NOMO-1 treated with DMSO at 0.1 percent for 48 hours (cell line): Measurements from ENCODE around the gene C9orf152.
"Not testable (repeated sequence)": the region's sequence is repeated elsewhere in the genome, so short reads cannot be mapped to it uniquely, and the experiment has no call there.

ENCODE experiments used
- DNase-seq: peaks from one replicate; lab custom pipeline; 2025; ENCODE audit not compliant: unreplicated experiment; lab: John Stamatoyannopoulos, UW

The C9orf152 gene, protein sequence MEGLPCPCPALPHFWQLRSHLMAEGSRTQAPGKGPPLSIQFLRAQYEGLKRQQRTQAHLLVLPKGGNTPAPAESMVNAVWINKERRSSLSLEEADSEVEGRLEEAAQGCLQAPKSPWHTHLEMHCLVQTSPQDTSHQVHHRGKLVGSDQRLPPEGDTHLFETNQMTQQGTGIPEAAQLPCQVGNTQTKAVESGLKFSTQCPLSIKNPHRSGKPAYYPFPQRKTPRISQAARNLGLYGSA

DNA sequence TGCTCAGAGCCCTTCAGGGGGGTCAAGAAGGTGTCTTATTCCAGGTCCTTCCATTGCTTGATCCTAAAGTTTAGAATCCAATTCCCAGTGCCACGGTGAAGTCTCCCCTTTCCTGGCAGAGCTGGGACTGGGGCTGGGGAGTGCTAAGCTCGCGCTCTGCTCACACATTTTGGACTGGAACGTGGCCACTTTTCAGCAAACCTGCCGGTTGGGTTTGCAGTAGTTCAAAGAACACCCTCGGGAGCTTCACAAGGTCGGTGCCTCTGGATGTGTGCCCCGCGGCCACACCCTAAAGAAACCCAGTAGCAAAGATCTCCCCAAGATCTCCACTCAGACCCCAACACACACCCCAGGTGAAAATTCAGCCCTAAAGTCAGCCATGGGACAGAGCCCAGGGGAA lies at the start of gene C9orf152:
Gene C9orf152, minus strand, starts transcription at position 129 of the 400 bp plus-strand sequence. CDS start 580 bp downstream, outside the sequence.
- no peak for DNase-seq

DNA sequence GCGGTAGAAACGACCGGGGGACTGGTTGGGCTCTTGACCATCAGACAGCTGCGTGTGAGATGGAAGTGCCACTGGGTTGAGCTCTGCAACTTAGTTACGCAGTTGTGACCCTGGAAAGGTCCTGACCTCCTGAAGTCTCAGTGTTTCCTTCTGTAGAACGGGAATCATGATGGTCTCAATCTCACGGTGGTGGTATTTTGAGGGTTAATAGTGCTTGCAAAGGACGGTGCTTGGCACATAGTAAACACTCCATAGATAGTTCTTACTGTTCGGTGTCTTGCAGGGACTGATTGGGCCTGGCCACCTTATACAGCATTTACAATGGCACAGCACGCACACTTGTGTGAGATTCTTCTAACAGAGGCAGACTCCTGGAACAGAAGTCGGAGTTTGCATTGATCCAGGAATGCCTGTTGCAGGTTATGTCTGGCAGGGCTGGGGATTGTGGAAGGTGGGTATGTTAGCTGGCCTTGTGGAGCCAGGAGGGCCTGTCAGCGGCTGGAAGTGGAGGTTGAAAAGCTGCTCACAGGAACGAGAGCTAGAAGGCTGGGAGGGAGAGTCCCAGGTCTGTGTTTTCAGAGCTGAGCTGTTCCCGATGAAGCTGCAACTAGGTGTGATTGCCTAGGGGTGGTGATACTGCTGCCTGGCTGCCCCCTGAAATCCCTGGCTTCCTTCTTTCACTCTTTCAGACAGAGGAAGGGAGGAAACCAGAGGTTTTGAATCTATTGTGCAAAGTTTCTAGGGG lies 49.3 kb upstream of the C9orf152 start:
- peak; percentile 38 for DNase-seq

DNA sequence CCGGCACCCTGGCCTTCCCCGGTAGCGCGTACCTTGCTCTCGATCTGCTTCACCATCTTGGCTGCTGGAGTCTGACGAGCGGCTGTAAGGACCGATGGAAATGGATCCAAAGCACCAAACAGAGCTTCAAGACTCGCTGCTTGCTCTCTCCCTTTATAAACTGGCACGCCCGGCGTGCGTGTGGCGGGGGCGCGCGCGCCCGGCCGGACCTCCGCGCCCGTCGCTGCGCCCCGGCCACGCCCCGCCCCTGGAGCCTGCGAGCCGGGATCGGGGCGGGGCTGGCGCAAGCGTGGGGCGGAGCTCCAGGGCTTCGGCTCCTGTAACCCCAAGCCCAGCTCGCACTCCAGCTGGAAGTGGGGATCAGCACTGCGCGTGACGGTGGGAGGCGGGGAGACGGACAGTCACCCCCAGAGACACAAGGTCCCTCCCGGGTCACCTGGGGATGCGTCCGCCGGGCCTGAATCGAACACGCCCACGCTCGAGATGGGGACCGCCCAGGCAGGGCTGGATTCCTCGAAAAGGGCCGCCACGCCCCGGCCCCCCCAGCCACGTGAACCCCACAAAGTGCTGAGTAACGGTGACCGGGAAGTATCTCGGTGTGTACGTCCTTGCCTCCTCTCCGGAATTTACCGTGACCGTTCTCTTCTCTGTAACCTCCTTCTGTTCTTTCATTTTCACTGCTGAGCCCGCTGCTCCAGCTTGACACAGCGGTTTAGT lies 48.6 kb upstream of the C9orf152 start, which contains the start of gene TXN:
Gene TXN, minus strand, starts transcription at position 128 of the 717 bp plus-strand sequence. Its CDS starts 72 bp downstream, at position 56.
- DNase-seq = peak; percentile 96

DNA sequence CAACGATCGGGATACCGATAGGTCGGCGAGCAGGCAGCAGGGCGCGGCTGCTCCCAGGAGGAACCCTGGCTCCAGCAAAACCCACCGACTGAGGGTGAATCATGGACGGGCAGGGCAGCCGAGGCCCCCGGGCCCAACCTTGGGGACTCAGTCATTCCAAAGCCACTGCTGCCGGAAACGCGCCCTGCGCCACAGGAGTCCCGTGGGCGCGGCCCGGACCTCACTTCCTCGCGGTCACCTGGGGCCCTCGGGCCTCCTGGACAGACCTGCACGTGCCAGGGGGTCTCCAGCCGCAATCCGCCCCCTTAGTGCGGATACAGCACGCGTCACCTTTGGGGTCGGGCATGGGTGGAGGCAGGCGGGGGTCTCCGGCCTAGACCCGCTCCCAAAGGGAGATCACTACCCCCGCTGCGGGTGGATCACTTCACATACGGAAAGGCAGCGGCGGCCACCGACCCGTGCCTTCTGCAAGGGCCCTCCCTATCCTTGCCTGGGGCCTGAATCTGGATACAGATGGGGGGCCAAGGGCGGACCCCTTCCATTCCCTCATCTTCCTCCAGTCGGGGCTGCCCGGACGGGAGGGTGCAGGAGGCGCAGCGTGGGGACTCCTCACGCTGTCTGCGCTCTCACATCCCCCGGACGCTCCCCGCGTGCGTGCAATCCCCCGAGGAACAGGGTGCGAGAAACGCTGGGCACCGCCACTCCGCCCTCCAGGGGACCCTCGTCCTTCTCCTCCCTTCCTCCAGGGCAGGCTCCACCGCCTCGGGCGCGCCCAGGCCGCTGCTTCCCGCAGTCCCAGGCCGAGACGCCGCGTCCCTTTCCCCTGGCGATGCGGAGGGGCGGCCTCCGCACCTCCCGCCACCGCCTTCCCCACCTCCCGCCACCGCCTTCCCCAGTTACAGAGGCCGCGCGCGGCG lies 47.8 kb upstream of the C9orf152 start:
- DNase-seq = peak; percentile 40

DNA sequence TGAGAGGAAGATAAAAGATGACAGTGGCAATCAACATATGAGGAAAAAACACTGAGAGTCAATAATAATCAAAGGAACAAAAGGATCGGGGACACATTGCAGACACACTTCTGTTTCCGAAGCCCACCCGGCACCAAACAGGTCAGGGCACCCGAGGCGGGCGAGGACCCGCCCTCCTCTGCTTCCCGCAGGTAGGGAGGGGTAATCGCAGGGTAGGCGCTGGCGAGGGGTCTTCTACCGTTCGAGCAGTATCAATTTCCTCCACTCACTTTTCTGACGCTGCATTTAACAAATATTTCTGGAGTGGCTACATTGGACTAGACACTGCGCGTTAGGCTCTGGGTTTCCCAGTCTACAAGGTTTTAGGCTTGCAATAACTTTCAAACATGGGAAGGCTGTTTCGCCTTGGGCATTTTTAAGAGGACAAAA lies 47.1 kb upstream of the C9orf152 start:
- no peak for DNase-seq

DNA sequence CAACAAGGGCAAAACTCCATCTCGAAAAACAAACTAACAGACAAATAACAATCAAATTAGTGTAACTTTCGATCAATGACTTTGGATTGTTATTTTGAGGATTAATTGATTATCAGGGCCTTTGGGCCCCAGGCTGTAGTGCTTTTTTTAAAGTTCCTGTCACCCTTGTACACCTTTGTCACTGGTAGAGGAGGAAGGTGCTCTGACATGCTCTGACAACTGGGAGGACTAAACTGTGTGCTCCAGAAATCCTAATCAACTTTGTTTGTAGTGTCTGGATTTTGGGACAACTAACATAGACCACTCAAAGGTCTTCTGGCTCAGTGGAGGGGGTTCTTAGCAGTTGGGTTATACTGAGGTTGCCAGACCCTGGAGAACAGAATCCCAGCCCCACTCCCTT lies 46.5 kb upstream of the C9orf152 start:
- DNase-seq = no peak

DNA sequence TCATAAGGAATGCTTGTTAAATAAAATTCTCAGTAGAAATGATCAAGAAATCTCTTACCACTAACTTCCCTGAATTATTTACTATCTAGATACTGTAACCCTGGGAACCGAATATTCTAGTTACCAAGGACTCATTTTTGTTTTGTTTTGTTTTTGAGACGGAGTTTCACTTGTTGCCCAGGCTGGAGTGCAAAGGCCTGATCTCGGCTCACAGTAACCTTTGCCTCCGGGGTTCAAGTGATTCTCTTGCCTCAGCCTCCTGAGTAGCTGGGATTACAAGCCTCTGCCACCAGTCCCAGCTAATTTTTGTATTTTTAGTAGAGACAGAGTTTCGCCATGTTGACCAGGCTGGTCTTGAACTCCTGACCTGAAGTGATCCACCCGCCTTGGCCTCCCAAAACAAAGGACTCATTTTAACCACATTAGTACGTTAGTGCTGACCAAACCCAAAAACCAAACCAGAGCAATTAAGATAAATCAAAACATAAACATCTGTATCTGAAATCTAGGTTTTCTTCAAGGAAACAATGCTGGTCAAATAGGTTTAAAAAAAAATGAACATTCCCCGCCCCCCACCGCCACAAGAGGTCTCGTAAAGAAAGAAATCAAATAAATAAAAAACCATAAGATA lies 44.7 kb upstream of the C9orf152 start:
- no peak for DNase-seq

DNA sequence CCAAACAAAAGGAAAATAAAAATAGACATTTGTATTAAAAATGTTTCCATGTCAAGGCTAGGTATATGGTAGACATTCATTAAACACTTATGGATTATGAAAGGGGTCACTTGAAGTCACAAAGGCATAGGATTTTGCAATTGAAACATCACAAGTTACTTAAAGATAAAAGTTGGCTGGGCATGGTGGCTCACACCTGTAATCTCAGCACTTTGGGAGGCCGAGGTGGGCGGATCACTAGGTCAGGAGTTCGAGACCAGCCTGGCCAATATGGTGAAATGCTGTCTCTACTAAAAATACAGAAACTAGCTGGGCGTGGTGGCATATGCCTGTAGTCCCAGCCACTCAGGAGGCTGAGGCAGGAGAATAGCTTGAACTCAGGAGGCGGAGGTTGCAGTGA lies 43.8 kb upstream of the C9orf152 start:
- DNase-seq = not testable (repeated sequence)

DNA sequence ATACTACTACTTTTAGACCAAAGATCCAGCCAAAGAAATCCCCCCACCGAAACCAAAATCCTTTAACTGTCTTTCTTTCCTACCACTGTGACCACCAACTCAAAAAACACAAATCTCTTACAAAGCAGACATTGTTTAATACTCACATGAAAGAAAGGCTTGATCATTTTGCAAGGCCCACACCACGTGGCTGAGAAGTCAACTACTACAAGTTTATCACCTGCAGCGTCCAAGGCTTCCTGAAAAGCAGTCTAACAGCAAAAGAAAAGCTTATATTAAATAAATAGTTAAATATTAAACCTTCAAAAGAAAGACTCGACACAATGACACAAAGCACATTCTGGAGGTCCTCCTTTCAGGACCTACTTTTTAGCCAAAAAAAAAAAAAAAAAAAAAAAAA lies 43.3 kb upstream of the C9orf152 start:
- DNase-seq = no peak

DNA sequence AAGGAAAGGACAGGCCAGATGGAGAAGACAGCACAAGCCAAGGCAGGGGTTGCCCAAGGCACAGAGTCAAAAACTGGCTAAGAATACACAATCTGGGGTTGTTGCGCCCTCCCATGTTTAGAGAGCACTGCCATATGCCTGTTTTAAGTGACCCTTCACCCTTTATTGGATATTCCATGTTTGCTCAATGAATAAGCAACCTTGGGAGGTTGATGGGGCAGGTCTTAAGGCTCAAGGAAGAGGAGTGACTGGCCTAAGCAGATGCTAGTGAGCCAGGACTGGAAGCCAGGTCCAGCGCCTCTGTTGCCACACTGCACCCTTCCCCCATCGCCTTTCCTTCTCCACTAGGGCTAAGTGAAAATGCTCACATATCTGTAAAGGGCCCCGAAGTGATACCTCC lies 41.6 kb upstream of the C9orf152 start:
- DNase-seq = no peak

DNA sequence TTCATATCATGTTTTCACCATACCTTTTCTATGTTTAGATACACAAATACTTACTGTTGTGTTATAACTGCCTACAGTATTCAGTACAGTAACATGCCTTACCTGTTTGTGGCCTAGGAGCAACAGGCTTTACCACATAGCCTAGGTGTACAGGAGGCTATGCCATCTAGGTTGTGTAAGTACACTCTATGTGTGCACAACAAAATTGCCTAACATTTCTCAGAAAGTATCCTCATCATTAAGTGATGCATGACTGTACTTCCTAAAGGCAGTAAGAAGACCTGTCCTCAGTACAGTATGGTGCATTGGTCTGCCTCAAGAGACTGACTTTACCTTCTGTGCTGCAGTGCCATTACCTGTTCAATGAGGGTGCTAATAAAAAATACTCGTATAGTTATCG lies 40.4 kb upstream of the C9orf152 start:
- DNase-seq = no peak

DNA sequence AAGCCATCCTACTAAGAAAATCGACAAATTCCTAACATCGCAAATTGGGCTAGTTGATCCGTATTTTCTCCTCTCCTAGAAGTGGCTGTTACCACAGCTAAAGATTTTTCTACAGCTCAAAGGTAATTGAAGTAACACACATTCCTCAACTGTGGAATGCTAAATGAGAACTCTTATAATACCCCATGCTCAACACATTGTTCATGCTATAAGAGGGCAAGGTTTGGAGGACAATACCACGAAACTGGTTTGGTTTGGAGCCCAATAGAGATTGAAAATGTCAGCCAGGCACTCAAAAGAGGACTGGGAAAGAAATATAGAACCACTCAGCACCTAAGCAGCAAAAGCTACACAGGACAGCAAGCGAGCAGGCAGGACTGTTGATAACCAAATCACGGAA lies 38.3 kb upstream of the C9orf152 start:
- no peak for DNase-seq

DNA sequence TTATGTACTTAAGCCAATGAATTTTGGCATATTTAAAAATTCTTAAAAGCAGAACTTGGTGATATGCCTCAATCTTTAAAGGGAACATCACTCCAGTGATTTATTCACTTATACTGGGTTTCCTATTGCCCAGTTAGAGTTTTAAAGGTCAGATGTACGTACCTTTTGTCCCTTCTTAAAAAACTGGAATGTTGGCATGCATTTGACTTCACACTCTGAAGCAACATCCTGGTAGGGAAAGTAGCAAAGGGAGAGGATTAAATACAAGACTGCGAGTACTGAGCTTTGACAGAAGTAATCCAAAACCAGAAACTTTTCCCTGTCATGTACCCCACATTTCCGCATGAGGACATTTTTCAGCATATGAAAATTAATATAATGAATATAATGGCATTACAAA lies 36.7 kb upstream of the C9orf152 start:
- DNase-seq = no peak

DNA sequence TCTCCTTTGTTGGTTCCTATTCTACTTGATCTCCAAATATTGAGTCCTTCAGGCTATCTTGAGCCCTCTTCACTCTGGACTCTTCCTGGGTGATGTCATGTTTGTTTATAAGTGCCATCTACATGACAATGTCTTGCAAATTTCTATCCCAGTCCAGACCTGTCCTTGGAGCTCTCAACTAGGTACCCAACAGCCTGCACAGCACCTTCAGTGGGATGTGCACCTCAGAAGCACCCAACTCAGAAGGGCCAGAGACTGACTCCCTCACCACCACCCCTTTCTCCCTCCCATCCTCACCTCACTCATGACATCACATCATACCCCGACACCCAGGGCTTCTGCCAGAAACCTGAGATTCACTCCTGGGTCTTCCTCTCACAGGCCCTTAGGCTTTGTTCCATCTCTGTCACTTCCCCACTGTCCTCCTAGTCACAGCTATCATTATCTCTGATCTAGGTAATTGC lies 33.9 kb upstream of the C9orf152 start:
- no peak for DNase-seq

DNA sequence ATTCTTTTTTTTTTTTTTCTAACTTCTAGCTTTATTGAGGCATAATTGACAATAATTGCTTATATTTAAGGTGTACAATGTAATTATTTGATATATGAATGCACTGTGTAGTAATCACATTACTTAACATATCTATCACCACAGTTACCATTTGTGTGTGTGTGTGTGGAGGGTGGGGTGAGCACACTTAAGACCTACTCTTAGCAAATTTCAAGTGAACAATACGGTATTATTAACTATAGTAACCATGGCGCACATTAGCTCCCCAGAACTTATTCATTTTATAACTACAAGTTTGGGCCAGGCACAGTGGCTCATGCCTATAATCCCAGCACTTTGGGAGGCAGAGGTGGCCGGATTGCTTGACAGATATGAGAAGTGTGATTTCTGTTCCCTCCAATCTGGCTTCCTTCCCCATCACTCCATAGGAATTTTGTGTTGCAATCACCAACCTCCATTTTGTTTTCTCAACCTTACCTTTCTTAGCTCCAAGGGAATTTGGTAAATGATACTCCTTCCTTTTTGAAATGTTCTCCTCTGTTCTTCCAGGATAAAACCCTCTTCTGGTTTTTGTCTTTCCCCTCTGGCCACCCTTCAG lies 33.4 kb upstream of the C9orf152 start:
- no peak for DNase-seq

DNA sequence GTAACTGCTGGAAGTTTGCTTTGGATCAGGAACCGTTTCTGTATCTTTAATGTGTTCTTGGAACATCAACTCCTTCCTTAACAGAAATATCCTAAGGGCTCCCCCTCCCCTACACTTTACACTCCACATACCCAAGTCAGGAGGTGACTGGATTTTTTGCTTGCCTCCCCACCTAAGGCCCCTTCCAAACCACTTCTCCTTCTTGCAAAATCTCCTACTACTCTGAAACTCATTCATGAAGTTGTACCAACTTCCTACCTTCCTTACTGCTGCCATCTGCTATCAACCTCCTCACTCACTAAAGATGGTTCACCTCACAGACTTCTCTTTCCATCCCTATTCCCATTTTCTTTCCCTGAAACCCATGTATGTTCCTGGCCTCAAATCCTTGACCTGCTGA lies 32.2 kb upstream of the C9orf152 start:
- peak; percentile 50 for DNase-seq

DNA sequence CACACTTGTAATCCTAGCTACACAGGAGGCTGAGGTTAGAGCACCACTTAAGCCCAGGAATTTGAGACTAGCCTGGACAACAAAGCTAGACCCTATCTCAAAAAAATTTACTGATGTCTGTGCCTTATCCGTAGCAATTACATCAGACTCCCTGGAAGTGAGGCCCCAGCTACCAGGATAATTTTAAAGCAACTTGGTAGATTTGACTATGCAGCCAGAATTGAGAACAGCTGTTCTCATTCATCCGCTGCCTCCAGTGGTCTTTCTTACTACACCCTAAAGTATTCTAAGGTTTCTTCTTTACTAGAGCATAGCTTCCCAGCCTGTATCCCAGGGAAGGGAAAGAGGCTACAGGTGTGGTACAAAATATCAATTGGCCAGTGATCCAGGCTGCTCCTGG lies 20.4 kb upstream of the C9orf152 start:
- DNase-seq = no peak

DNA sequence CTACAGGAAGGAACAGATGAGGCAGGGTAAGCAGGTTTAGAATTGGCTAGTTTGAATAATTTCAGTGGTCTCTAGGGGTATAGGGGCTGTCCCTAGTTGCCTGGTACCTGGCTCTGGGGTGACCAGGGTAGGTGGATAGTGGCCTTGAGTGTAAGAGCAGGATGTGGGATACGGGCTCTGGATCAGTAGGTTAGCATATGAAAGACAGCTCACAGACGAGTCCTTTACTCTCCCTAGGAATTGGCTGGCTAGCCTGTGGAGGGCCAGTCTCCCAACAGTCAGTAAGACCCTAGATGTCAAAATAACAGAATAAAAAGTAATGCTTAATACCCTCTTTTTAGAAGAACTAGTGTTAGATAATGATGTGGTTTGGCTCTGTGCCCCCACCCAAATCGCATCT lies 16.6 kb upstream of the C9orf152 start:
- DNase-seq = no peak

DNA sequence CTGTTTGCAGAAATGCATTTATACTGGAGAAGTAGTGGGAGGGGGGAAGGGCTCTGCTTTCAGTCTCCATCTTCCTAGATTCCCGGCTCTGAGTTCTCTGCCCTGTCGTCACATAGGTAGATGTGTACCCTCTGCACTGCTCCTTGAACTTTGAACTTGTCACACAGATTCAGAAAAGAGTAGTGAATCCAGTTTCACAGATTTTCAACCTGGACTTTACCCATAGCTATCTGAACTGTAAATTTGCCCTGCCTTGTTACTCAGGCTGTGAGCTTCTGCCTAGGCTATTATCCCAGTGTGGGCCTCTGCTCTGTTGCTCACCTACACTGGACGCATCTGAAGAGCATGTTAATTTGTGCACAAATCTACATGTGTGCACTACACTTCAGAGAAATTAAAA lies 12.8 kb upstream of the C9orf152 start:
- DNase-seq = no peak

DNA sequence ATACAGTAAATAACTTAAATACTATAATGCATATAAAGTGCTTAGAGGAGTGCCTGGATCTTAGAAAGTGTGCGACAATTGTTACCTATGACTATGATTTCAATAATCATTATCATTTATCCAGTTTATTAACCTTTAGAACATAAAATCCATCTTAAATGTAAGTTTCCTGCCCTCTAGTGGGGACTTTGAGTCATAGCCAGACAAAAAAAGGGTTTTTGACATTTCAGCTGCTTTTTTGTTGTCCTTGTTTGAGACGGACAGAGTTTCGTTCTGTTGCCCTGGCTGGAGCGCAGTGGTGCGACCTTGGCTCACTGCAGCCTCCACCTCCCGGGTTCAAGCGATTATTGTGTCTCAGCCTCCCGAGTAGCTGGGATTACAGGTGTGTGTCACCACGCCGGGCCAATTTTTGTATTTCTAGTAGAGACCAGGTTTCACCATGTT lies 9.7 kb upstream of the C9orf152 start:
- peak; percentile 56 for DNase-seq
